COLO668 (cell line): ENCODE results near the gene GRM5.
"Not testable (repeated sequence)": the region's sequence is repeated elsewhere in the genome, so short reads cannot be mapped to it uniquely, and the experiment has no call there.

Source experiments
- DNase-seq: peaks from one replicate; lab custom pipeline; 2025; ENCODE audit not compliant: unreplicated experiment; lab: John Stamatoyannopoulos, UW

GRM5 gene

GRCh38 chr11:88552379-88553062, 513.3 kb downstream of the GRM5 start:
- peak; percentile 28 for DNase-seq

GRCh38 chr11:88544656-88545280, 521.0 kb downstream of the GRM5 start:
- no peak for DNase-seq

- DNase-seq, result peak; percentile 41
Observed at GRCh38 chr11:88543902-88544655, 521.7 kb downstream of the GRM5 start.

GRCh38 chr11:88541006-88541405, 524.8 kb downstream of the GRM5 start:
- DNase-seq, result no peak

- no peak for DNase-seq
Observed at GRCh38 chr11:88538098-88538497, 527.7 kb downstream of the GRM5 start.

- no peak for DNase-seq
Observed at GRCh38 chr11:88537613-88538012, 528.2 kb downstream of the GRM5 start.

- DNase-seq, result no peak
Observed at GRCh38 chr11:88536616-88537265, 529.0 kb downstream of the GRM5 start.

GRCh38 chr11:88535916-88536547, 529.8 kb downstream of the GRM5 start:
- DNase-seq, result no peak

- no peak for DNase-seq
Observed at GRCh38 chr11:88535266-88535665, 530.5 kb downstream of the GRM5 start.

GRCh38 chr11:88534706-88535105, 531.1 kb downstream of the GRM5 start:
- not testable (repeated sequence) for DNase-seq

- no peak for DNase-seq
Observed at GRCh38 chr11:88534185-88534584, 531.6 kb downstream of the GRM5 start.

GRCh38 chr11:88533001-88533400, 532.8 kb downstream of the GRM5 start:
- DNase-seq, result no peak

GRCh38 chr11:88531831-88532230, 534.0 kb downstream of the GRM5 start:
- no peak for DNase-seq

GRCh38 chr11:88529426-88529825, 536.4 kb downstream of the GRM5 start:
- DNase-seq, result no peak

GRCh38 chr11:88523386-88524071, 542.3 kb downstream of the GRM5 start:
- no peak for DNase-seq

- no peak for DNase-seq
Observed at GRCh38 chr11:88522624-88523385, 543.0 kb downstream of the GRM5 start.

GRCh38 chr11:88521799-88522201, 544.0 kb downstream of the GRM5 start:
- DNase-seq, result no peak

- no peak for DNase-seq
Observed at GRCh38 chr11:88521399-88521798, 544.4 kb downstream of the GRM5 start.

GRCh38 chr11:88520391-88520790, 545.4 kb downstream of the GRM5 start:
- no peak for DNase-seq

- no peak for DNase-seq
Observed at GRCh38 chr11:88515002-88515401, 550.8 kb downstream of the GRM5 start.
